MM.1S (cell line): ENCODE results near the gene SQOR.

Experiments
- EZH2 ChIP-seq: fragments of 300-600 bp; sonication (generic); optimal IDR thresholded peaks from 2 replicates; pipeline ENCODE3; 2017; ENCODE audit warnings: low read depth, mild to moderate bottlenecking, antibody characterized with exemption, low read length, mixed read lengths
- EZH2phosphoT487 ChIP-seq: fragments of 300-600 bp; sonication (generic); IDR thresholded peaks from 2 replicates; pipeline ENCODE4 v1.6.1; 2018; ENCODE audit warnings: antibody characterized with exemption, low read length

GRCh38 chr15:45734260-45734711 is 99.5 kb downstream of the SQOR start:
- no peak for TF ChIP-seq EZH2
- TF ChIP-seq EZH2phosphoT487: no peak
